ENCODE data around the gene TNRC6C. TPM values are rescaled to one million over a fixed set of nuclear protein-coding genes. Genes with fewer than 3 reads are reported as not detected.
A peak's percentile ranks its signal among the peaks of the same experiment; 100 is the strongest.

Gene TNRC6C
- total and polyA plus RNA-seq, 9 of the 15 experiments (the other 6 are each of a cell fraction or from before 2014, with no cell fraction given) = 0.20 to 4.9 (median 2.3) TPM

- TF ChIP-seq U2AF1 (optimal IDR thresholded peaks at IDR 0.05; ENCODE audit: low read depth, low read length) = no peak
- peak; percentile 97 for TF ChIP-seq SMARCA4 (IDR thresholded peaks at IDR 0.05)
- no peak for TF ChIP-seq HMGXB4 (CRISPR knock-in tag; IDR thresholded peaks at IDR 0.05)
- TF ChIP-seq PHB2 (IDR thresholded peaks at IDR 0.05; ENCODE audit: low read depth) = peak; percentile 83
- no peak for TF ChIP-seq RBM34 (IDR thresholded peaks at IDR 0.05; ENCODE audit: borderline replicate concordance, insufficient read depth, low read length)
- no peak for TF ChIP-seq ILF3 (IDR thresholded peaks at IDR 0.05; ENCODE audit: borderline replicate concordance)
- no peak for TF ChIP-seq MLLT1 (IDR thresholded peaks at IDR 0.05)
- no peak for TF ChIP-seq CSDE1 (IDR thresholded peaks at IDR 0.05)
- TF ChIP-seq BHLHE40 (IDR thresholded peaks at IDR 0.05; ENCODE audit: low read length) = peak; percentile 49; the same call in 1 of the 2 replicates
- TF ChIP-seq ZNF146 (CRISPR knock-in tag; IDR thresholded peaks at IDR 0.05; ENCODE audit: unreplicated experiment) = no peak
- TF ChIP-seq ZNF282 (CRISPR knock-in tag; IDR thresholded peaks at IDR 0.05) = no peak
- peak; percentile 88 for TF ChIP-seq ZNF766 (CRISPR knock-in tag; conservative IDR thresholded peaks at IDR 0.05)
- TF ChIP-seq MTA2 (IDR thresholded peaks at IDR 0.05; ENCODE audit: low read depth) = peak; percentile 94
- TF ChIP-seq ZNF444 (CRISPR knock-in tag; IDR thresholded peaks at IDR 0.05) = no peak
- TF ChIP-seq POLR2AphosphoS2 (IDR thresholded peaks at IDR 0.05; ENCODE audit: low read length) = no peak
- TF ChIP-seq NCOA2 (IDR thresholded peaks at IDR 0.05; ENCODE audit: partially characterized antibody in 2 of 2) = no peak
- TF ChIP-seq STAT5B (CRISPR knock-in tag; IDR thresholded peaks at IDR 0.05) = no peak
- TF ChIP-seq HOMEZ (CRISPR knock-in tag; IDR thresholded peaks at IDR 0.05) = no peak
- no peak for TF ChIP-seq RBM15 (IDR thresholded peaks at IDR 0.05; ENCODE audit: insufficient read depth, low read length)
- TF ChIP-seq ZNF717 (CRISPR knock-in tag; IDR thresholded peaks at IDR 0.05) = no peak
- TF ChIP-seq ZNF174 (CRISPR knock-in tag; IDR thresholded peaks at IDR 0.05) = no peak
- TF ChIP-seq RHOXF2B (CRISPR knock-in tag; conservative IDR thresholded peaks at IDR 0.05) = no peak
- TF ChIP-seq CBX5 (IDR thresholded peaks at IDR 0.05; ENCODE audit: borderline replicate concordance, low read depth) = no peak
- no peak for TF ChIP-seq ZNF277 (CRISPR knock-in tag; IDR thresholded peaks at IDR 0.05; ENCODE audit: borderline replicate concordance)
- no peak for TF ChIP-seq POLR2G (IDR thresholded peaks at IDR 0.05; ENCODE audit: low read depth, low read length)
- no peak for TF ChIP-seq SMAD1 (IDR thresholded peaks at IDR 0.05; ENCODE audit: low read depth, low read length, partially characterized antibody)
These were observed 71.2 kb downstream of the TNRC6C start (continued) for GRCh38 chr17:78029697-78030096.
